ENCODE results near the gene CCDC88C.

- TF ChIP-seq POLR2A (IDR thresholded peaks at IDR 0.05; ENCODE audit: low read length): no peak
- no peak for TF ChIP-seq GATA1 (IDR thresholded peaks at IDR 0.05; ENCODE audit: low read depth, low read length)
Observed at GRCh38 chr14:91242635-91243034, 175.0 kb downstream of the CCDC88C start.
